GM04504 (cell line): ENCODE data around the gene STUM.
A peak's percentile ranks its signal among the peaks of the same experiment; 100 is the strongest.

Experiments
- DNase-seq: peaks from one replicate; pipeline ENCODE4 v3.0.0-alpha.2; 2012; ENCODE audit warnings: low read depth

STUM gene

DNA sequence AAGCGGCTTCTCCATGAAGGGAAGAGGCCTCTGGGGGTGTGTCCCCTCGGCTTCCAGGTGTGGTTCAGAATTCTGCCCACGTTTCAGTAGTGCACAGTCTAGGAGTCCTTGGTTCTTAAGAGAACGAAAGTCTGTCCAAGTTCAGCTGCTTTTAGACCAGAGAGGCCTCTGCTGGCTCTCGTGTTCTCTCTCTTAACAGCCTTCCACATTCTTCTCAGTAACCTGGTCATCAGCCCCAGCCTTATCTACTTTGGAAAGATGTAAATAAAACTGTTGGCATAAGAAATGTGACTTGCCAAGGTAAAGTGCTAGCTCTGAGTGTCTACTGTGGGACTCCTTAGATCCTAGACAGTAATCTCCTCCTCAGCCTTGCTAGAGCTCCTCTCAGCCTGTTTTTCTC lies 15.3 kb upstream of the STUM start:
- DNase-seq = no peak

DNA sequence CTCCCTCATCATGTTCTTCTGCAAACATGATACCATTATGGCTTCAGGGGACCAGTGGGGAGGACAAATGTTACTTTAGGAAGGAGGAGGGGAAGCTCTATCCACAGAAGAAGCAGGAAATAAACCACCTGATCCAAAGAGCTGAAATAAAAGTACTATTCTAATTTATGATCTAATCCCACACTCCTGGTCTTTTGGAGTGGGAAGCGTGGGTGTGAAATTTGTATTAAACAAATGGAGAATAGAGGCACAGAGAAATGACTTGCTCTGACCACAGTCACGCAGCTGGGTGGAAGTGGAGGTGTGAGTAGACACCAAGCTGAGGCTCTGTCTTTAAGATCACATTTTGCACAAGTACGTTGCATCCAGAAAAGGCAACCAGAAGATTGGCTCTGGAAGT lies 14.5 kb upstream of the STUM start:
- DNase-seq = no peak

DNA sequence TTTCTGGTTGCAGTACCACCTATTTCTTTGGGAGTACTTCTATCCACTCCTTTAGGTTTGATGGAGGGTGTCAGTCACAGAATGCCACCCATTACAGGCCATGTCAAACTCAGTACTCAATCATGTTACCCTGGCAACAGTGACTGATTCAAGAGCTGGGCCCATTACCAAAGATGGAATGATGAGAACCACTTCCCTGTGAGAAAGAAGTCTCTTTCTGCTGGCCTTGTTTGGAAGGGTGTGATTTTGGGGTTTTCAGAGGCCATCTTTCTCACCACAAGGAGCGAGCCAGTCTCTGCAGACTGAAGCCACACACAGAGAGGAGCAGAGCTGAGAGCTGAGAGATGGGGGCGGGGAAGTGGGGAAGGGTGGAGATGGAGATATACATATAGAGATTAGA lies 13.9 kb upstream of the STUM start:
- no peak for DNase-seq

DNA sequence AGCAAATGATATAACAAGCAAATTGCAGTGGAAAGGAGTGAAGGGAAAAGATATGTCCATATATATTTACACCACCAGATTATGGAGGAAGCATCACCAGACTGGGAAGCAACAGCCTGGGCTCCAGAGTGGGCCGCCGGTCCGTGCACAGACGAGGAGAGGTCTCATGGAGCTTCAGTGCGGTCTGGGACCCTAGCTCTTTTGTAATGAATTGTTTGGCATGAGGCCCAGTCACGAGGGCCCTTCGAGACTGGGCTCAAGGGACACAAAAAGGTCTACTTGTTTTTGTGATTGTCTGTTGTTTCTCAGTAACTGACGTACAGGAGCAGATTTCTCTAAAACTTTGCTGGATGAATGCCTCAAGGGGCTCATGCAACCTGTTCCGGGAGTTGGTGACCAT lies 12.9 kb upstream of the STUM start:
- no peak for DNase-seq

DNA sequence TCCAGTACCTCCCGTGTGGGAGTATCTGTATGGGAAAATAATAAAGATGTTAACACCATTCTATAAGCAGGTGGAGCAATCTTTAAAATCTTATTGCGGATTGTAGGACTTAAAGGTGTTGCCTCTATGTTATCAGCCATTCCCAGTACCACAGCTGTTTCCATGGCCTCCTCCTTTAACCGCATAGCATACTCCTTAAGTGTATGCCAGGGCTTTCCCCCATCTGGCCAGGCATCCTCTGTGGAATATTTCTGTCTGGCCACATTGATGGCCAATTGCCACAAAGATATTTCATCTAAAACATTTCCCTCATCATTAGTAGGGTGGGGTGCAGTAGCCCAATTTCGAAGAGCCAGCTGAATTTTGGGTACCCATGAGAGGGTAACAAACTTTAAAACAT lies 7.3 kb upstream of the STUM start:
- no peak for DNase-seq

DNA sequence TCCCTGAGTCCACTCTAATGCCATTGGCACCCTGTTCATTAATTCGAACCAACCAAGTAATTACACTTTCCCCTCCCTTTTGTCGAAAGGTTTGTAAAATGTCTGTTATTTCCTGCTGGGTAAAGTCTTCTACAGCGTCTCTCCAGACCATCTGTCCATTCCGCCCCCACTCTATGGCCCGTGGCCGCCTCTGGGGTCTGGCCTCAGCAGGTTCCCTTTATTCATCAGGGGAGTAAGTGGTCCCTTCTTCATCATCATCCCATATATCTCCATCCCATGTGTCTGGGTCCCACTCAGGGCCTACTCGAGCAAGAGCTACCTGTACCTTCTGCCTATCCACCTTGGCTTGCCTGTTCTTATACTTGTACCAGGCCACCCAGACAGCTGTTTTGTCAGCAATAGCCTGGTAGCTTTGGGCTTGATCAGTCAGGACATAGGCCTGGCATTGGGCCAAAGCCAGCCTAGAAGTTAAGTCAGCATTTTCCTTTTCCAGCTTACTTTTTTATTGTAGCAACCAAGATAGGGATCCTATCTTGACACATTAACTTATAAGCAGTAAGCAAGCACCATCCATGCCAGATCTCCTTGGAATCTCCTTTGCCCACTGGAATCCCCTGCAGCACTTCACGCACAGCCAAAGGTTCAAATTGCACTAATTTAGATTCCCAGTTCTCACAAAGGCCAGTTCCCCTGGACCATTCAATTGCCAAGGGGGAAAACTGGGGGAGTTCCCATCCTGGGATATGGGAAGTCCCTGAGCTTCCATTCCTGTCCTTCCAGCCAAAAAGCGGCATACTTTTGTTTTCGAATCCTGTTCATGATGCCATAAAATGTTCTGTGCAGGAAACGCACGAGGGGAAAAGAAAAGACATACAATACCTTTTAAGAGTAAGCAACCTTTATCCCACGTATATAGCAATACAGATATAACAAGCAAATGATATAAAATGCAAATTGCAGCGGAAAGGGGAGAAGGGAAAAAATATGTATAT lies 6.6 kb upstream of the STUM start:
- no peak for DNase-seq

DNA sequence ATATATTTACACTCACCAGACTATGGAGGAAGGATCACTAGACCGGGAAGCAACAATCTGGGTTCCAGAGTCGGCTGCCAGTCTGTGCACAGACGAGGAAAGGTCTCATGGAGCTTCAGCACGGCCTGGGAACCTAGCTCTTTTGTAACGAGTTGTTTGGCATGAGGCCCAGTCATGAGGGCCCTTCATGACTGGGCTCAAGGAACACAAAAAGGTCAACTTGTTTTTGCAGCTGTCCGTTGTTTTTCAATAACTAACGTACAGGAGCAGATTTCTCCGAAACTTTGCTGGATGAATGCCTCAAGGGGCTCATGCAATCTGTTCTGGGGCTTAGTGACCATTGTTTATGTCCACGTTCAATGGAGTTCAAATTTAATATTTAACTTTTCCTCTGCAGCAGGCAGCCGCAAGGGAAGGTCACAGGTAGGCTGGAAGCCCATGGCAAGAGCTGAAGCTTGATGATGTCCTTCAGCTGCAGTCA lies 5.9 kb upstream of the STUM start:
- DNase-seq = no peak

DNA sequence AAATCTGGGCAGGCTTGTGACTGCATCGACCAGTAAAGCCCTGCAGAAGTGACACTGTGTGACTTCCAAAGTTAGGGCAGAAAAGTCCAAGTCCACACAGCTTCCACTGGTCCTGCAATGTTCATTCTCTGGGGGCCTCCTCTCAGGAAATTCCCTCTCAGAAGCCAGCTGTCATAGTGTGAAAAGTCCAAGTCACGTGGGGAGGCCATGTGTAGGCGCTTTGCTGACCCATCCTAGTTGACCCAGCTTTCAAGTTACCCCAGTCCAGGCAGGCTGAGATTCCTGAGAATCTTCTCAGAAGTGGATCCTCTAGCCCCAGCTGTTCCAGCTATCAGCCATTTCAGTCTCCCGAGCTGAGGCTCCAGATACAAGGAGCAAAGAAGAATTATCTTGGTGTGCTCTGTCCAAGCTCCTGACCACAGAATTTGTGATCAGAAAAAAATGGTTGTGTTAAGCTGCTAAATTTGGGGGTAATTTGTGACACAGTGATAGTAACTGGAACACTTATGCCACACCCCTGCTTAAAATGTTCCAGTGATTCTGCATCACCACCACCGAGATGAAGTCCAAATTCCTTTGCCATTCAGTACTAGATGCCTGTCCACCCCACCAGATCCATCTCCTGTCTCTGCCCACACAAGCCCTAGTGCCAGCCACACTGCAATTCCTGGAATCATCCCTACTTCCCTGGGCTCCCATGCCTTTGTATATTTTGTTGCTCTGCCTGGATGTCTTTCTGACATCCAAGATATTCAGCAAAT lies 2.5 kb upstream of the STUM start:
- DNase-seq = no peak

DNA sequence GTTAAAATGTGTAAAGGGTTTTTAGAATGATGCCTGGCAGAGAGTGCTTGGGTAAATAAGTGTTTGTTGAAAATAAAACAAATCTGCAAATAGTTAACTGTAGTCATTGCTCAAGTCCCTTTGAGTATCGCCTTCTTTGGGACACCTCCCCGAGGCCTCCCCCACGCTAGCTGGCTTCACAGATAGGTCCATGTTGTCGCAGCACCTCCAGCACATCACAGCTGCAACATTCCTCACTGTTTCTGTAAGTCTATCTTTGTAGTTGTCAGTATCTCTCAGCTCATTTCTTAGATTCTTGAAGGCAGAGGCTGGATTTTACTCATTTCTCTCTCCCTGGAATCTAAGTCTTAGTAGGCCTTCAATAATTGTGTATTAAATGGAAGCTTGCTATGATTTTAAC lies 1.6 kb upstream of the STUM start:
- DNase-seq = no peak

DNA sequence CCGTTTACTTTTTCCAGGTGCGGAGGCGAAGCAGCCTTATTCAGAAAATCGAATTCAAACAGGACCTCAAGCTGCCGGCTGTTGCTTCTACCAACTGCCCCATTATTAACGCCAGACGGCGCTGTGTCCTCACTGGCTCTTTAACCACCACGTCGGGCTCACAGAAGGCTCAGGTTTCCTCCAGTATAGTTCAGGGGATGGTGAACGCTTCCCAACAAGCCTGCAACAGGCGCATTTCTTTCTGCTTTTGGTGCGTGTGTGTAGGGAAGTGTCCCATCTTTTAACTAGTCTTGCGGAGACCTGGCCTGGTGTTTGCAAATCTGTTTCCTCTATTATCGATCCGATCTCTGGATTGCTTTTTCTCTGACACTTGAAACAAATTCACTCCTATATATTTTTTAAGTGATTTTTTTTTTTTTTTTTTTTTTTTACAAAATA lies 791 bp upstream of the STUM start:
- DNase-seq = peak; percentile 63

DNA sequence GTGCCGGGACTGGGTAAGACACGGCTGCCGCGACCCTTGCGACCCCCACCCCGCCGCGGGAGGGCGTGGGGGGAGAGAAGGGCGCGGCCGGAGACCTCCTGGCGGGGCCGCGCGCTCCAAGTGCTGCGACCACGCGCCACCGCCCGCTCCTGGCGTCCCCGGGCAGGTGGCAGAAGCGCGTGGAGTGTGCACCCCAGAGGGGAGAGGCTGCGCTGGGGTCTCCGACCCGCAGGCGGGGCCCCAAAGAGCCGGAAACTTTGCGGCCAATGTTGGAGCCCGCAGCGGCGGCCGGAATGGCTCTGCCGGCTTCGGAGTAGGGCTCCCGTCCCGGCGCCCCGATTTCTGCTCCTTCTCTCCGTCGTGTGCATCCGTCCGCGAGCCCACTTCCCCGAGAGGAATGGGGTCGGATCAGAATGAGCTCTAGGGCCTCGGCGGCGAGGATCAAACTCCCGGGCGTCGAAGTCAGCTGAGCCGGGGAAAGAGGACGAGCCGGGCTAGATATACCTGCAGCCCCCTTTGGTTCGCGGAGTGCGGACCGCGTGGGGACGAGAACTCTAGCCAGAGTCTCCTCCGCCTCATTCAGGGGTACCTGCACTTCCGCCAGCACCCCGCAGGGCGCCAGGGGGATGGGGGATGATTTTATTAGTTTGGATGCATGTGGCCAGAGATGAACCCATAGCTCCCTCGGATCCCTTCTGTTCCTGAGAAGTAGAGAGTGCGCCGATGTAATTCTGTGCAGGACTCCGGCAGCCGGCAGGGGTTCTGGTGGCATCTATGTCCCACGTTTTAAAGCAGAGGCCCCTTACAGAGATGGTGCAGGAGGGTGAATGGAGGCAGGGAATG lies 751 bp downstream of the STUM start:
- no peak for DNase-seq

DNA sequence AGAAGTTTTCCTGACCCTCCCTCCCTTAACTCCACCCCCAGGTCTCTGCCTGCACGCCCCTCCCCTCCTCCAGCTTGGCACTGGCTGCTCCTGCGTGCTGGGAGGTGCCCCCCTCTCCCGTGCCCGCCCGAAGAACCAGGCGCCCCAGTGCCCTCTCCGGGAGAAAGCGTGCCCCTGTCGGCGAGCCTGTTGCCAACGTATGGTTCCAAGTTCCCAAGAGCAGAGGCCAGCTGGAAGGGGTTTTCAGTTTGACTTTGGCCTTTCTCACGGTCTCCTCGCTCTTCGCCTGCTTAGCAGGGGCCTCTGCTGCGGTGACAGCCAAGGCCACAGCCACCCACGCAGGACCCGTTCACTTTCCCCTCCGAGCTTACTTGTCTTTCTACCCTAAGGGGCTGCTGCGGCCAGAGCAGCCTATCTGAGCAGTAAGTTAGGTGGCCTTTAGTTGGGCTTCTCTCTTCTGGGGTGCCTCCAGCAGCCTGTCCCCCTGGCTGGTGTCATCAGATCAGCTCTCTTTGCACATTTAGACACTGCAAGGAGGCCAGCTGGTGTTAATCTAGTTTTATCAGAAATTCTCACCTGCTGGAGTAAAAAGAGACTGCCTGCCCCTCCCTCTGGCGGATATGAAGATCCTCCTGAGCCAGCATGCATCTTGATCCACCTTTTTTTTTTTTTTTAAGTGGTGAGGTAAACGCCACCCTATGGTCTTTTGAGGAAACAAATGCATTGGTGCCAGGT lies 1.5 kb downstream of the STUM start:
- DNase-seq = no peak

DNA sequence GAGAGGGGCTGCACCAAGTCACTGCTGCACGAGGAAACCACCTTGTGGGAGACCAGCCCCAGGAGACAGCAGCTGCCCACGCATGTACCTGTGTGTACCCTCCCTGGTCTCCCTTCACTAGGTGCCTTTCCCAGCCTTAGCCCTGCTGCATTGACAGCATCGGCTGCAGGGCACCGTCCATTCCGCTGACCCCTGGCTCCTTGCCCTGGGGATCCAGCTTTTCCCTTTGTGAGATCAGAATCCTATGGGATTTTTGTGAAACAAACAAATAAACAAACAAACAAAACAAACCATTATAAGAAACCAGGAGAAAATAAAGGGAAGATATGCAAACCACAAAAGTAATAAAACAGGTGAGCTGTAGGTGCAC lies 2.1 kb downstream of the STUM start:
- DNase-seq = no peak

DNA sequence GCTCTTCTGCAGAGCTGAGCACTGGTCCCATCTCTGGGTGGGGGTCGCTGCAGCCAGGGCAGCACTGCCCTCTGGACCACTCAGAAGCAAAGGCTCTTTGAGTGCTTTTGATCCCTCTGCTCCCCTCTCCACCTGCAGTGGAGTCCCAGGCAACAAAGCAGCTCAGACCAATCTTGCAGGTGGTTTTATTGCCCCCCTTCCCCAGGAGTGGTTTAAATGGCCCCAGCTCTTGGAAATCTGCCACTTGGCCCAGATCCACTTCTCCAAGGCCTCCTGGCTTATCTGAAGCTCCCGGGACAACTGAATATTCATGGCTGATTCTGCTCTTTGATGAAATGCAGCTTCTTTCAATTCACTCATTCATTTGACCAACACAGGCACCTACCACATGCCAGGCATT lies 2.7 kb downstream of the STUM start:
- no peak for DNase-seq

DNA sequence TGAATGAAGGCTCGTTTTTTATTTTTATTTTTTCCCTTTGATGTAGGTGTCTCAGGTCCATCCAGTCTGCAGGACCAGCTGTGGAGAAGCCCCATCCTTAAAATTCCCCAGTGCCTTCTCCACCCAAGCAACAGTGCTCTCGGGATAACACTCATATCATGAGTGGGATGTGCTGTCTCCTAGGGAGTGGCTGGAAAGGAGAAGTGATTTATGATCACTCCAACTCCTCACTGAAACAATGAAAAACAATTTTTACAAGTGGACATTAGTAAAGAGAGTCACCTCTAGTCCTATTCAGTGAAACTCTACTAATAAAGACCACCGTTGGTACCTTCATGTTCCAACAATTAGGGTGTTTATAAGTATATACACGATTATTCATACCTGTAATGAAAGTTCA lies 3.5 kb downstream of the STUM start:
- DNase-seq = no peak

DNA sequence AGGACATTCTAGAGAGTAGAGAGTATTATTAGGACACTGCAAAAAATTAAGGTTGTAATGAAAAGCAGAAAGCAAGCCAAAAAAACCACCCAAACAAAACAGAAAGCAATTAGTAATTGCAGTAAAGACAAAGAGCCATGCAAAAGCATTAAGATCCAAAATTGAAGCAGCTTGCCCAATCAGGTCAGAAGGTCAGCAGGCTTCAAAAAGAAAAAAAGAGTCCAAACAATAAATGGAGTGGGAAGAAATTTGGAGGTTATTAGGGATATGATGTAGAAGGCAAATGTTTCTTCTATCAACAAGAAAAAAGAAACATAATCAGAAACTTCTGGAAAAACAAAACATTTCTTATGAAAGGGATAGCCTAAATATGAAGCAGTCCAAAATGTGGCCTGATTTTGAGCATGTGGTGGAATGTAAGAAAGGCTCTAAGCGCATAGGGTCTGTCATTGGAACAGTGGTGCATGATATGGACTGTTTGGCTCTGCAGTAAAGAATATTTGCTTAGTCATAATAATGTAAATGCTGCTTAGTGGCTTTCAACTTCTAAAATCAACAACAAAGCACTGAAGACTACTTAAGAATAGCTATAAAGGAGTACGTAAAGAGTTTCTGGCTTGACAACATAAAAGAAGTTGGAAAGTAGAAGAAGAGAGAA lies 4.8 kb downstream of the STUM start:
- no peak for DNase-seq

DNA sequence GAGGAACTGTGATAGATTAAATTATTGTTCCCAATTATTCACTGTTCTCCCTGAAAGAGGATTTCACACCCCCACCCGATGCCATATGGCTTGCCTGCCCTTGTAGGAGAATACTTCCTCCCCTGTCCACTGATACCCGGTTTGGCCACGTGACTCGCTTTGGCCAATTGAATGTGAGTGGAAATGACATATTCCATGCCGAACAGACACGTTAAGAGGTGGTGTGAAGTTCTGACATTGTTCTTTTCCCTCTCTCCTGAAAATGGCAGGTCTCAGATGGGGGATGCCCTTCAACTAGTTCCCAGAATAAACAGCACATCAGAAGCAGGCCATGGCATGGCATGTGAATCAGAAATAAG lies 5.3 kb downstream of the STUM start:
- DNase-seq = no peak

DNA sequence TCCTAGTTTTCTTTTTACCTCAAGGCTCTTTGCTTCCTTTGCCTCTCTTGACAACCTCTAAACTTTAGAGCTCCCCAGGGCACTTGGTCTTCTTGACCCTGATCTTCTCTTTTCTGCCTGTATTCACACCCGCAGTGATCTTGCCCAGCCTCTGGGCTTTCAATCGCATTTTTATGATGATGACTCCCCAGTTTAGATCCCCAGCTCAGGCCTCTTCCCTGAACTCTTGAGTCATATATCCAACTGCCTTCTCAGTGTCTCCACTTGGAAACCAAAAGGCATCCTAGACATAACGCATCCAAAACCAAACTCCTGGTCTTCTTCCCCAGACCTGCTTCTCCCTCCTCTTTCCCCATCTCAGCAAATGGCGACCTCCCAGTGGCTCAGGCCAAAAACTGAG lies 6.5 kb downstream of the STUM start:
- no peak for DNase-seq

DNA sequence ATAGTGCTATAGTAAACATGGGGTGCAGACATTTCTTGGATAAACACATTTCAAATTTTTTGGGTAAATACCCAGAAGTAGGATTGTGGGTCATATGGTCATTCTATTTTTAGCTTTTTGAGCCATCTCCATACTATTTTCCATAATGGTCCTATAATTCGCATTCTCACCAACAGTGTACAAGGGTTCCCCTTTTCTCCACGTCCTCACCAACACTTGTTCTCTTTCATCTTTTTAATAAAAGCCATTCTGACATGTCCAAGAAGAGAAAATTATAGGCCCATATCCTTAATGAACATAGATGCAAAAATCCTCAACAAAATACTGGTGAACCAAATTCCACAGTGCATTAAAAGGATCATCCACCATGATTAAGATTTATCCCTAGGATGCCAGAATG lies 8.9 kb downstream of the STUM start:
- DNase-seq = no peak

DNA sequence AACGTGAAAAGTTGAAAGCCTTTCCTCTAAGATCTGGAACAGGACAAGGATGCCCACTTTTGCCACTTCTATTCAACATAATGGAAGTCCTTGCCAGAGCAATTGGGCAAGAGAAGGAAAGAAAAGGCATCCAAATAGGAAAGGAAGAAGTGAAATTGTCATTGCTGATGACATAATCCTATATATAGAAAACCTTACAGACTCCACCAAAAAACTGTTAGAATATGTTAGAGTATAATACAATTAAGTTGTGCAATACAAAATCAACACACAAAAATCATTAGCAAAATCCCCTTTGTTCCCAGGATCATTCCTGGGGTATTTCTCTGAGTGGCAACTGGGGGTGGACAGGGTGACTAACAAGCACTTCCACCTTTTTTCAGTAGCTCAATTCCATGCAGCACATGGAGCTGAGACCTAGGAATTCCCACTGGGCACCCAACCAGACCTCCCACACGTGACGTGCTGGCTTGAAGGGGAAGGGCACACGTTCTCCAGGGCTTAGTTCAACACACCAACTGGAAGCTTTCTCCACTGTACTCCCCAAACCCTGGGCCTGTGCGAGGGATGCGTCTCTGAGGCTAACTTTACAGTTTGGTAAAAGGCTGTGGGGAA lies 9.6 kb downstream of the STUM start:
- DNase-seq = no peak

DNA sequence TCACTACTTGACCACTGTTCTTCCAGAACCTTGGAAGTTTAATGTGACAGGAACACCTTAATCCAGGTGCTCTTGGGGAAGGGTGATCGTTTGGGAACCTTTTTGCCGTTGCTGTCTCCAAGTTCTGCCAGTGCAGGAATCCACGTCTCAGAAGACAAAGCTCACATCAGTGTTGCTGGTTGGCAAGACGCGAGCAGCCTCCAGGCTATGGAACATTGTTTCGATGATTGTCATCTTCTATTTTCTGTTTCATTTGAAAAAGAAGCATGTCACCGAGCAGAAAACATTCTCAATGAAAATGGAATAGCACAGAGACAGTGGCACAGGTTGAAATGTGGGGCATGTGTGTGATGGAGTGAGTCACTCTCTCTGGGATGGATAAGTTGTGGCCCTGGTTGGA lies 11.7 kb downstream of the STUM start:
- no peak for DNase-seq
